ENCODE measurements around the gene NEK10. TPM values are rescaled to one million over a fixed set of nuclear protein-coding genes. Genes with fewer than 3 reads are reported as not detected.

The NEK10 gene
- total and polyA plus RNA-seq, 9 donors = 0.41 to 33.4 (median 1.1) TPM

- Histone ChIP-seq H3K4me3 (no peak overlapping the region), H3K4me1 (ENCODE audit: insufficient read depth) (no peaks in the 10 kb centered on the region), H3K27ac (no peak overlapping the region), H3K9me3 (no peaks in the 10 kb centered on the region), H3K27me3 (no peaks in the 10 kb centered on the region), H3K36me3 (no peaks in the 10 kb centered on the region)
- no peak for DNase-seq
- 71 to 79% (median 77%) methylated on average over 2 of the region's 2 CpGs for WGBS, 3 donors
- intact Hi-C loops (cut with DNase I) = no loop called here
- TF ChIP-seq EP300 (IDR thresholded peaks at IDR 0.05) (no peak), POLR2A (IDR thresholded peaks at IDR 0.05) (no peak), CTCF (IDR thresholded peaks at IDR 0.05) (no peak)
These were observed 152.8 kb downstream of the NEK10 start for GRCh38 chr3:27216295-27216855.

- no peaks in the 10 kb centered on the region for H3K36me3 ChIP-seq
- intact Hi-C loops (cut with DNase I) = no loop called here
- H3K4me1 ChIP-seq (ENCODE audit: insufficient read depth) = no peaks in the 10 kb centered on the region
- H3K4me3 ChIP-seq = no peak overlapping the region
- TF ChIP-seq POLR2A (IDR thresholded peaks at IDR 0.05) = no peak
- no peak for TF ChIP-seq EP300 (IDR thresholded peaks at IDR 0.05)
- TF ChIP-seq CTCF (IDR thresholded peaks at IDR 0.05) = no peak
- no peak overlapping the region for H3K27ac ChIP-seq
- no peak for DNase-seq
- WGBS, 3 donors = 74 to 86% (median 75%) methylated on average over 5 of the region's 5 CpGs
- H3K27me3 ChIP-seq = no peaks in the 10 kb centered on the region
- H3K9me3 ChIP-seq = no peaks in the 10 kb centered on the region
These were observed 155.7 kb downstream of the NEK10 start for GRCh38 chr3:27213450-27213849.

GRCh38 chr3:27209617-27210264 lies 159.4 kb downstream of the NEK10 start:
- 46 to 53% (median 47%) methylated on average over 3 of the region's 3 CpGs for WGBS, 3 donors
- TF ChIP-seq EP300 (IDR thresholded peaks at IDR 0.05) (no peak), POLR2A (IDR thresholded peaks at IDR 0.05) (no peak), CTCF (IDR thresholded peaks at IDR 0.05) (no peak)

GRCh38 chr3:27208961-27209616 lies 160.1 kb downstream of the NEK10 start:
- 60 to 64% (median 62%) methylated on average over 2 of the region's 2 CpGs for WGBS, 3 donors
- H3K36me3 ChIP-seq = no peaks in the 10 kb centered on the region
- no peaks in the 10 kb centered on the region for H3K27me3 ChIP-seq
- intact Hi-C loops (cut with DNase I) = no loop called here
- H3K9me3 ChIP-seq = no peaks in the 10 kb centered on the region
- TF ChIP-seq EP300 (IDR thresholded peaks at IDR 0.05) = no peak
- no peak for TF ChIP-seq CTCF (IDR thresholded peaks at IDR 0.05)
- TF ChIP-seq POLR2A (IDR thresholded peaks at IDR 0.05) = no peak
- H3K27ac ChIP-seq = no peak overlapping the region
- H3K4me1 ChIP-seq (ENCODE audit: insufficient read depth) = no peaks in the 10 kb centered on the region
- DNase-seq = no peak
- H3K4me3 ChIP-seq = no peak overlapping the region

More at GRCh38 chr3:27209617-27210264, 159.4 kb downstream of the NEK10 start:
- H3K4me1 ChIP-seq (ENCODE audit: insufficient read depth) = no peaks in the 10 kb centered on the region
- H3K9me3 ChIP-seq = no peaks in the 10 kb centered on the region
- H3K27me3 ChIP-seq = no peaks in the 10 kb centered on the region
- no peak overlapping the region for H3K27ac ChIP-seq
- intact Hi-C loops (cut with DNase I) = no loop called here
- no peak overlapping the region for H3K4me3 ChIP-seq
- no peaks in the 10 kb centered on the region for H3K36me3 ChIP-seq
- no peak for DNase-seq

Measured in ovary (tissue), 9 donors.